ENCODE data around the gene ARFGAP2.
"Not testable (repeated sequence)": the region's sequence is repeated elsewhere in the genome, so short reads cannot be mapped to it uniquely, and the experiment has no call there.

The ARFGAP2 gene

GRCh38 chr11:47148903-47149531 lies 27.7 kb downstream of the ARFGAP2 start:
- no peak for DNase-seq (ENCODE audit: low read depth)

DNA sequence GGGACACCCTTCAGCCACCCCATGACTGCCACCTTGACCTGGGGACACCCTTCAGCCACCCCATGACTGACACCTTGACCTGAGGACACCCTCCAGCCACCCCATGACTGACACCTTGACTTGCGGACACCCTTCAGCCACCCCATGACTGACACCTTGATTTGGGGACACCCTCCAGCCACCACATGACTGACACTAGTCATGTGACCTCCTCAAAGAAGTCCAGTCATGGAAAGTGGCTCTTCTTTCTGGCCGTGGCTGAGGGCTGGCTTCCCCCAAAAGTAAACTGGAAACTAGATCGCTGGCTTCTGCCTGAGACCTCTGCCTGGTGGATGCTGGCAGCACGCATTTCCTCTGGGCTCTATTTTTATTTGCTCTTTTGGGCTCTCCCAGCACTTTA lies 28.4 kb downstream of the ARFGAP2 start:
- DNase-seq (ENCODE audit: low read depth) = no peak

DNA sequence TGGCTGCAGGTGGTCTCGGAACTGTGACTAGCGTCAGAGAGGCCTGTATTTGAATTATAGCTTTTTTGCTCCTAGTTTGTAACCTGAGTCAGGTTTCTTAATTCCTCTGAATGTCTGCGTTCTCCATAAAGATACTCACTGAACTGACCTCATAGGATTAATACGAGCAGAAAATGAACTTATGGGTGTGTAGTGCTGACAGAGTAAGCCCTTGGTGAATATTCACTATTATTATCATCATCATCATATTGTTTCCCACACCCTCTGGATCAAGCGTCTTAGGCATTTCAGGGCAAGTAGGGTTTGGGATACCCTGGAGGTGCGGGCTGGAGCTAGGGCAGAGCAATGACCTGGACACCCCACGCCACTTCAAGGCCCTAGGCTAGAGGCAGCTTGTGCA lies 29.0 kb downstream of the ARFGAP2 start:
- DNase-seq (ENCODE audit: low read depth) = no peak

DNA sequence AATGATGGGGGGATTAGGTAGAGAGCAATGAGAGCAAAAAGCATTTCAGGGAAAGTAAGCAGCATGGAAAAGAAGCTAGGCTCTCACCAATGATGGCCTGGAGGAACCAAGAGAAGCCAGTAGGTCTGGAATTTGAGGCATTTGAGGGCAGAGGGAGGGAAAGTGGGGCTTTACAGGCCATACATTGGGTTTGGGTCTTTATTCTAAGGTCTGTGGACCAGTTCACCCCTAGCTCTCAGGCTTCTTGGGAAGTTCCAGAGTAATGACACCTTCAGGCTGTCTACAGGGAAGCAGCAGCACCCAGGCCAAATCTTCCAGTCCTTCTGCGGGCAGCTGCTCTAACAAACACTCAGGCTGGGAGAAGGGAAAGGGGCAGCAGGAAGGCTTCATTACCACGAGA lies 29.4 kb downstream of the ARFGAP2 start:
- no peak for DNase-seq (ENCODE audit: low read depth)

DNA sequence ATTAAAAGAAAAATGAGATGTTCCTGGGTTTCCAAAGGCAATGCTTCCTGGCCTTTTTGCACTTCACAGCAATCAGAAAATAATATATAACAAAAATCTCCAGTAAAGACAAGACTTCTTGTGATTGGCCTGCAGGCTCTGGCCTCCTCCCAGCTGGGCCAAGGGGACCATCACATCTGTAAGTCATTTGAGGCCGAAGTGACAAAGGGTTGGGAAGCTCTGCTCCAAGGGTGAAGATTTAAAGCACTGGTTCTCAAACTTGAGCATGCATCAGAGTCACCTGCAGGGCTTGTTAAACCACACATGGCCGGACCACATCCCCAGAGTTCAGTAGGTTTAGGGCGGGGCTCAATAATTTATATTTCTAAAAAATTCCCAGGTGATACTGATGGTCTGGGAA lies 32.1 kb downstream of the ARFGAP2 start:
- no peak for DNase-seq (ENCODE audit: low read depth)

GRCh38 chr11:47143322-47143721 lies 33.4 kb downstream of the ARFGAP2 start:
- no peak for DNase-seq (ENCODE audit: low read depth)

- DNase-seq (ENCODE audit: low read depth) = no peak
Measured at GRCh38 chr11:47139878-47140277, 36.8 kb downstream of the ARFGAP2 start.

GRCh38 chr11:47137476-47137875 lies 39.2 kb downstream of the ARFGAP2 start:
- DNase-seq (ENCODE audit: low read depth) = no peak

DNA sequence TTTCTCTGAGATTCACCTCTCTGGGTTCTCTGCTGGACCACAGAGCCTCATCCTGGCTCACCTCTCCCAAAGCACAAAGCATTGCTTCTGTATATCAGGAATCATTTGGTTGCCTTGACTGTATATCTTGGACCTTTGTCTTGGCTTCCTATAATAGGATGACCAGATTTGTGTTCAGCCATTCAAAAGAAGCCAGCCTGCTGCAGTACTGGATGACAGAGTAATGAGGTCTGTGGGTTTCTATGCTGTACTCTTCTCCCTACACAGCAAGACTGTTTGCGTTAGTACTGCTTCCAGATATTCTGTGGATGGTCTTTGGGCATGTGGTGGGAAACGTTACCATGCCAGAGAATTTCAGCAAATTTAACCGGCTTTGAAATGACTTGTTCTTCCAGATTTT lies 39.8 kb downstream of the ARFGAP2 start:
- DNase-seq (ENCODE audit: low read depth) = no peak

DNA sequence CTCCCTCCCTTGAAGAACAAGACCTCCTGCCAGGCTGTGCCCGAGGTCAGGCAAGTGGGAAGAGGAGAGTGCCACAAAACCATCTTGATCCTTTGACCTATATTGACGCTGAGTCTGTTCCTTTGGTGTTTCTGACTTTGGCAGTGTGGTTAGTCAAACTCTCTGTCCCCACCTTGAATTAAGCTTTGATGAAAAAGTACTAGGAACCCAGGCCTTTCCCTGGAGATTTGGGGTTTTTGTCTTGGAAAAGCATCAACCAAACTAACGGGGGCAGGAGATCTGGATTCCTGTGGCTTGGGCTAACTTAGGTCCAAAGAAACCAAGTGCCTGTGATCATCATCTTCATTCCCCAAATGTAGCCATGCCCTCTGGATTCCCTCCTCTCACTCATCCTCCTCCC lies 40.4 kb downstream of the ARFGAP2 start:
- DNase-seq (ENCODE audit: low read depth) = no peak

DNA sequence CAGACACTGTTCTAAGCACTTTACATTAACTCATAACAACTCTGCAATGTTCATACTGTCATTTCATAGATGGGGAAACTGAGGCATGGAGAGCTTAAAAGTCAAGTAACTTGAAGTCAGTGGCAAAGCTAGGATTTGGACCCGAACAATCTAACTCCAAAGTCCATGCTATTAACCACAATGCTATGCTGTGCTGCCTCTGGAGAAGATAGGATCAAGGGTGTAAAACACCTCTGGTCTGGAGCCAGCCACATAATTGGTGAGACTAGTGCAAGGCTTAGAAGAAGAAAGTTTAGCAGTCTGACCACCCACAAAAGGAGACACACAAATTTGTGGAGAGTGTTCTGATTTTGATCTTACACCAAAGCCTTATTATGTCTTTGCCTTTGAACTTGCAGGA lies 43.7 kb downstream of the ARFGAP2 start:
- DNase-seq (ENCODE audit: low read depth) = no peak

GRCh38 chr11:47132490-47132889 lies 44.2 kb downstream of the ARFGAP2 start:
- no peak for DNase-seq (ENCODE audit: low read depth)

GRCh38 chr11:47131136-47131535 lies 45.5 kb downstream of the ARFGAP2 start:
- no peak for DNase-seq (ENCODE audit: low read depth)

- no peak for DNase-seq (ENCODE audit: low read depth)
Measured at GRCh38 chr11:47130543-47130942, 46.1 kb downstream of the ARFGAP2 start.

DNA sequence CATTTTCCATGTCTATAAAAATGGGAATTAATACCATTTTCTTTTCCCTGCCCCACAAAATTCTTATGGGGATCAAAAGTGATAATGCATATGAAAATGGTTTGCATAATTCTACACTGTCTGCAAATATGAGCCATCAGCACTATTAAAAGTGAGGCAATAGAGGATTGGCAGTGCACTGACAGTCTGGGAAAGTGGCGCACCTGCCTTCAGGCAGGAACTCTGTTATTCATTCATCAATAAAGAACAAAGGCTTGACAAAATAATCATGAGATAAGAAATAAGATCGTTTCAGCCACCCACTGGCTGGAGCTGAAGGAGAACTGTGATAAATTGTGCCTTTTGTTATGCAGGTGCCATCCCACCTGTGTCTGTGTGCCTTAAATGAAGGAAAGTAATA lies 49.5 kb downstream of the ARFGAP2 start:
- no peak for DNase-seq (ENCODE audit: low read depth)

DNA sequence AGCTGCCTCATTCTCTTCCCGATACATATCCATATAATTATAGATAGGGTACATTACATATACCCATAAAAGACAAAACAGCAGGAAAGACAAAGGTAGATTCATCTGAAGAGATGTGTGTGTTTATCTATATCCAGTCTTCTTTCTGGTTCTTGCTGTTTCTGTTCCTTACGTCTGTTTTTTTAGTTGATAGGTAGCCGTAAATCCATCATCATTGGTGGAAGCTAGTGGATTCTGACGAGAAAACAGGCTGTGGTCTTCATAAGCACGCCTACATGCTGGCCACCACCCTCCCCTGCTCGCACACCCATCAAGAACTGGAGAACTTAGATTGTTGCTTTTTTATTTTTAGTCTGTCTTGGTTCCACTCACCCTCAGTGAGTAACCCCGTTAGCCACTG lies 51.6 kb downstream of the ARFGAP2 start:
- DNase-seq (ENCODE audit: low read depth) = no peak

DNA sequence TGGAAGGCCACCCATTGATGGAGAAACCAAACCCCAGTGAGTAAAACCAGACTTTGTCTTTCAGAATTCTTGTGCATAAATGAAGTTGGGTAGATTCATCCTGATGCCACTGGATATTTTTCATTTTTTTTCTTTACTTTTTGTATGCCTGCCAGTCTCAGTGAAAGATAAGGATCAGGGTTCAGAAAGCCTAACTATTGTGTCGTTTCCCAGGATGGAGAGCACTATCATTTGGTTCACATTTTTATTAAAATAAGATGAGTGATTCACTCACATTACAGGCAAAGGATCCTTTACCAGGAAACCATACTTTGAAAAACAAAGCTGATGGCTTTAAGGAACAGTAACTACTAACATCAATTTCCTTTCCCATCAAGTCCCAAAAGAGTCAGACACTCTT lies 52.0 kb downstream of the ARFGAP2 start:
- DNase-seq (ENCODE audit: low read depth) = no peak

DNA sequence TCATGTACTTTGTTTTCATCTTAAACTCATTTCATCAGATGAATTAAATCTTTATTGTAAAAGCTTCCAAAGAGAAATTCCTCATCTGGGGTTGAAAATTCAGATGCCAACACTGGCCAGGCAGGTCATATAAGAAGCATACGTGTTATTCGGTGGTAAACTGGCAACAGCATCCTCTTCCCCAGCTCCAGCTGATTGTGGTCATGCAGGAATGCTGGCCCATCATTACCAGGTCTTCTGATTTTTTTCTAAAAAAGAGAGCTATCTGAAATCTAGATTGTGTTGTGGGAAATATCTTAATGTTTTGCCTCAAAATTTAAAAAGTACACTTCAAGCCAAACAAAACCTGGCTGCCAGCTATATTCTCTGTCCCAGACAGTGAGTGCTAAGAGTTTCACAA lies 53.6 kb downstream of the ARFGAP2 start:
- DNase-seq (ENCODE audit: low read depth) = no peak

DNA sequence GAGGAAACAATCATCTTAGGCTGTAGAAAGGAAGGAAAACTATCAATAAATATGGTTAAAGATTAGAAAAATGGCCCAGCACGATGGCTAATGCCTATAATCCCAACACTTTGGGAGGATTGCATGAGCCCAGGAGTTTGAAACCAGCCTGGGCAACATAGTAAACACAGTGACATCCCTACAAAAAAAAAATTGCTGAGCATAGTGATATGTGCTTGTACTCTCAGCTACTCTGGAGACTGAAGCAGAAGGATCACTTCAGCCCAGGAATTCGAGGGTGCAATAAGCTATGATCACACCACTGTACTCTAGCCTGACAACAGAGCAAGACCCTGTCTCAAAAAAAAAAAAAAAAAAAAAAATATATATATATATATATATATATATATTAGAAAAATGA lies 54.9 kb downstream of the ARFGAP2 start:
- no peak for DNase-seq (ENCODE audit: low read depth)

DNA sequence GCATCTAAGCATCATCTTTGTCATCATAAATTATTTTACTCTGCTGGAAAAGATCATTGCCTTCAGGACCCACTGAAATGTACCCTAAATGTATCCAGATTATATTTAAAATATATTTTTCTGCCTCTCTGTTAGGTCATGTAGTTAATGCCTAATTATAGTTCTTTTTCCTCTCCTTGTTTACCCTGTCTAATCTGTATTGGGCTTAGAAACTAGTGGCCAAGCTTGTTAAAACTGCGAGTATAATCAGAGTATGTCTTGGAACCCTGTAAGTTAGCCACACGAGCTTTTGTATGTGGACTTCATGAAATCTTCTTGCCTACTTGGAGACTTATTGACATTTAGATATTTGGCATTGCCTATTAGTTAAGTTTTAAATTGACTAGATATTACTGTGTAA lies 55.6 kb downstream of the ARFGAP2 start:
- DNase-seq (ENCODE audit: low read depth) = no peak

GRCh38 chr11:47118958-47119688 lies 57.6 kb downstream of the ARFGAP2 start:
- DNase-seq (ENCODE audit: low read depth) = not testable (repeated sequence)

Measured in stimulated activated CD8-positive, alpha-beta memory T cell treated with anti-CD3 and anti-CD28 coated beads, Interleukin-15, amount 100 ng/mL, for 24 hours (primary cell).